Heart left ventricle (tissue), 13 donors: ENCODE data around the gene EML1.

Experiments used
- CTCF ChIP-seq, 12 donors: fragments of 200-600 bp; sonication (generic) in 4 of 12; IDR thresholded peaks; one replicate each; pipeline versions ENCODE4 v1.5.0 to v1.8.0; 2018 to 2022; ENCODE audit warnings: antibody characterized with exemption in 12 of 12, mild to moderate bottlenecking in 5 of 12
- POLR2A ChIP-seq, 2 donors: fragments of 450-650 bp; IDR thresholded peaks; one replicate each; pipeline ENCODE4 v1.6.1; 2017; ENCODE audit warnings: antibody characterized with exemption in 2 of 2, mild to moderate bottlenecking in 2 of 2, moderate library complexity in 2 of 2
- donor health status: ischemic (EF 13 %, LVEDD 7.1; RV severe dilation, severe dysfunction).
- donor health status: DM: no; HTN: yes; CAD: no.
- donor health status: DM: no; HTN: no; CAD: no.
- donor health status: ischemic (EF 25% LVEDD 6.9; RV normal size, moderate dysfunction).
- donor health status: ischemic (EF 25% LVEDD 5.7; RV mildly dilated, moderate dysfunction).
- donor health status: ischemic (EF 35%, LVEDD 5.7; RV mildly dilated, moderate dysfunction).
- donor health status: nonischemic (EF 11% LVEDD 7.7; RV severe dilation, severe dysfunction).
- donor health status: DM: yes; HTN: yes; CAD: no.
- donor health status: PGD.
- donor health status: ischemic (EF 29% LVEDD 5.4; RV normal size, mild dysfunction).
- donor health status: nonischemic (EF 23%, LVEDD 6.1; RV moderate dilation, normal function).

- no peak for TF ChIP-seq CTCF (IDR thresholded peaks at IDR 0.05)
- no peak for TF ChIP-seq POLR2A (IDR thresholded peaks at IDR 0.05)
Measured at GRCh38 chr14:99941211-99941610, 148.0 kb downstream of the EML1 start.
